HuH-7.5 (cell line): Measurements from ENCODE around the gene ARID1B.

Experiments
- DNase-seq: peaks from one replicate; pipeline ENCODE4 v3.0.0; 2011; ENCODE audit warnings: low spot score

ARID1B gene

GRCh38 chr6:156992020-156992804, 215.0 kb downstream of the ARID1B start:
- no peak for DNase-seq

GRCh38 chr6:156993713-156994112, 216.5 kb downstream of the ARID1B start:
- DNase-seq, result no peak

GRCh38 chr6:156994215-156995076, 217.3 kb downstream of the ARID1B start:
- DNase-seq, result no peak

GRCh38 chr6:156995502-156995901, 218.3 kb downstream of the ARID1B start:
- DNase-seq, result no peak

- DNase-seq, result no peak
These were observed 219.1 kb downstream of the ARID1B start for GRCh38 chr6:156996265-156996664.

- no peak for DNase-seq
These were observed 221.7 kb downstream of the ARID1B start for GRCh38 chr6:156998794-156999330.

- no peak for DNase-seq
These were observed 222.6 kb downstream of the ARID1B start for GRCh38 chr6:156999762-157000161.

GRCh38 chr6:157001716-157002115, 224.5 kb downstream of the ARID1B start:
- DNase-seq, result no peak

GRCh38 chr6:157002774-157003173, 225.6 kb downstream of the ARID1B start:
- DNase-seq, result no peak

- DNase-seq, result no peak
These were observed 228.8 kb downstream of the ARID1B start for GRCh38 chr6:157005940-157006339.

GRCh38 chr6:157008568-157008967, 231.4 kb downstream of the ARID1B start:
- no peak for DNase-seq

GRCh38 chr6:157012355-157012754, 235.2 kb downstream of the ARID1B start:
- DNase-seq, result no peak

GRCh38 chr6:157013649-157014304, 236.6 kb downstream of the ARID1B start:
- DNase-seq, result no peak

- no peak for DNase-seq
These were observed 237.7 kb downstream of the ARID1B start for GRCh38 chr6:157014871-157015270.

- DNase-seq, result no peak
These were observed 239.8 kb downstream of the ARID1B start for GRCh38 chr6:157017022-157017421.

- DNase-seq, result no peak
These were observed 240.7 kb downstream of the ARID1B start for GRCh38 chr6:157017861-157018260.

- DNase-seq, result no peak
These were observed 242.0 kb downstream of the ARID1B start for GRCh38 chr6:157019115-157019641.

- no peak for DNase-seq
These were observed 242.6 kb downstream of the ARID1B start for GRCh38 chr6:157019733-157020132.

- DNase-seq, result no peak
These were observed 243.2 kb downstream of the ARID1B start for GRCh38 chr6:157020398-157020797.

- peak; percentile 50 for DNase-seq
These were observed 243.7 kb downstream of the ARID1B start for GRCh38 chr6:157020881-157021343.

- DNase-seq, result peak; percentile 75
These were observed 244.3 kb downstream of the ARID1B start for GRCh38 chr6:157021344-157021992.
